Breast epithelium (tissue), 3 donors: ENCODE measurements around the gene PDZD7.

Experiments used
- CTCF ChIP-seq, 3 donors: fragments of 450-650 bp; IDR thresholded peaks; one replicate each; pipeline ENCODE4 v1.5.1; 2016 to 2017; ENCODE audit warnings: antibody characterized with exemption in 3 of 3, mild to moderate bottlenecking in 3 of 3, moderate library complexity in 3 of 3
- POLR2A ChIP-seq: fragments of 450-650 bp; IDR thresholded peaks from one replicate; pipeline ENCODE4 v1.6.1; 2016; ENCODE audit warnings: antibody characterized with exemption, mild to moderate bottlenecking, moderate library complexity
- POLR2AphosphoS5 ChIP-seq, 3 donors: sonication (generic); formaldehyde crosslinking; IDR thresholded peaks; one replicate each; pipeline ENCODE4 v1.6.1; 2017; ENCODE audit warnings: antibody characterized with exemption in 3 of 3

- TF ChIP-seq POLR2A (no peak), CTCF (IDR thresholded peaks at IDR 0.05) (no peak), POLR2AphosphoS5 (IDR thresholded peaks at IDR 0.05) (no peak)
Observed at GRCh38 chr10:101076630-101077029, 45.7 kb upstream of the PDZD7 start.
